ENCODE results near the gene KCNK4.
"Not testable (repeated sequence)": the region's sequence is repeated elsewhere in the genome, so short reads cannot be mapped to it uniquely, and the experiment has no call there.

KCNK4 gene
- 0 reads per million in 2 donors for total RNA-seq

- no peak for DNase-seq
These were observed at the start of gene KCNK4 for GRCh38 chr11:64291262-64291751. KCNK4 (plus strand) TSS chr11:64291302; CDS start chr11:64293019, 1,717 bp downstream.

GRCh38 chr11:64241491-64242374, 49.4 kb upstream of the KCNK4 start:
- peak; percentile 99 for DNase-seq

- no peak for DNase-seq
These were observed 47.8 kb upstream of the KCNK4 start for GRCh38 chr11:64243236-64243854.

DNA sequence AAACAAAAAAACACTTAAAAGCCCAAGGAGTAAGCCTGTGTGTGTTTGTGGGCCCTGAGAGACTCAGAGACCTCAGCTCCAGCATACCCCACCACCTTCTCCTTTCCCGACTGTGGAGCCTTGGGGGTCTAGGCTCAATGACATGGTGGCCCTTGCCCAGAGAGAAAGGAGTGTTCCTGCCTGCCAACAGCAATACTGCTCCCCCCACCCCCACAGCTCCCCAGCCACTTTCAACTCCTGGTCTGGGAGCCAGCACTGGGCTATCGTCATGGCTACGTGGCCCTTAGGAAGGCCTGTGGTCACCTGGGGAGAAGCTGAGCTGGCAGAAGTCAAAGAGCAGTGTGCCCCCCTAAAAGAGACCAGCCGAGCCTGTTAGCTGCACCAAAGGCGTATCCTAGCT, 47.0 kb upstream of the KCNK4 start:
- DNase-seq = no peak

DNA sequence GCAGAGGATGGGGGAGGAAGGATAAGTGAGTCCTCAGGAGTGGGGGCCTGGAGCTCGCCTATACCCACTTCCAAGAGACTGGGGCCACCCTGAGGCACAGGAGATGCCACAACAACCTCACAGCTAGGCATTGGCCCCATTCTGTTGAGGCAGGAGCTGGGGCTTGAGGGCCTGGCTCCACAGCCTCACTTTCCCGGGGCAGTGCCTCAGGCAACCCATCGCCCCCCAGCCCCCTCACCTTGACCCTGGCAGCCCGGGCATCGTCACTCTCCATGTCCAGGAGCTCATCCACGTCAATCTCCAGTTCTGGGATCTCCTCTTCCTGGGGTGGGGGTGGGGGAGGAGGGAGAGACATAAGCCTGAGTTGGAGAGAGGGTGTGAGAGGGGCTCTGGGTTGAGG, 46.1 kb upstream of the KCNK4 start:
- no peak for DNase-seq

DNA sequence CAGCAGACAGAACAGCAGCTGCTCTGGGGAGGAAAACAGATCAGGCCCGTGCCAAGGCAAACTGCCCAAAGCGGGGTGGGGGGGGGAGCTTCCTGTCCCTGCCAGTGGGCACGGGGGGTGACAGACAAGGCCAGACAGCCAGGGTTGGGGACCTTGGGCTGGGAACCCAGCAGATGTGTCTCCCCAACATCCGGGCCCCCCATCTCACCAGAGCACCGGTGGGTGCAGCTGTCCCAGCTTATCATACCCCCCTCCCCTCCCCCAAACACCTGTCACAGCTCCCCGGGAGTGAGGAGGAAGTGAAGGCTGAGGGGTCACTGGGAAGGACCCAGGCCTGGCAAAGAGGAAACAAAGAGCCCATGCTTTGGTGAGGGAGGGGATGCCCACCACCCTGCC, 45.7 kb upstream of the KCNK4 start:
- DNase-seq = peak; percentile 36

GRCh38 chr11:64245797-64246620, 45.1 kb upstream of the KCNK4 start:
- DNase-seq = peak; percentile 59

DNA sequence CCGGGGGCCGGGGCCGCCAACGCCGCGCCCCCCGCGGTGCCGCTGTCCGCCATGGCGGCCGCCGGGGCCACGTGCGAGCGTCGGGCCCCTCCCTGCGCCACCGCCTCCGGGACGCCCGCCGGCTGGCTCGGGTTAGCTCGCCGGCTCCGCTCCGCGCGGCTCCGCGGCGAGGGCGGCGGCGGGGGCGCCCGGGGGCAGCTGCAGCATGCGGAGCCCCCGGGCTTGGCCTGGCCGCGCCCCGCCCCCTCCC, 44.6 kb upstream of the KCNK4 start:
- not testable (repeated sequence) for DNase-seq

DNA sequence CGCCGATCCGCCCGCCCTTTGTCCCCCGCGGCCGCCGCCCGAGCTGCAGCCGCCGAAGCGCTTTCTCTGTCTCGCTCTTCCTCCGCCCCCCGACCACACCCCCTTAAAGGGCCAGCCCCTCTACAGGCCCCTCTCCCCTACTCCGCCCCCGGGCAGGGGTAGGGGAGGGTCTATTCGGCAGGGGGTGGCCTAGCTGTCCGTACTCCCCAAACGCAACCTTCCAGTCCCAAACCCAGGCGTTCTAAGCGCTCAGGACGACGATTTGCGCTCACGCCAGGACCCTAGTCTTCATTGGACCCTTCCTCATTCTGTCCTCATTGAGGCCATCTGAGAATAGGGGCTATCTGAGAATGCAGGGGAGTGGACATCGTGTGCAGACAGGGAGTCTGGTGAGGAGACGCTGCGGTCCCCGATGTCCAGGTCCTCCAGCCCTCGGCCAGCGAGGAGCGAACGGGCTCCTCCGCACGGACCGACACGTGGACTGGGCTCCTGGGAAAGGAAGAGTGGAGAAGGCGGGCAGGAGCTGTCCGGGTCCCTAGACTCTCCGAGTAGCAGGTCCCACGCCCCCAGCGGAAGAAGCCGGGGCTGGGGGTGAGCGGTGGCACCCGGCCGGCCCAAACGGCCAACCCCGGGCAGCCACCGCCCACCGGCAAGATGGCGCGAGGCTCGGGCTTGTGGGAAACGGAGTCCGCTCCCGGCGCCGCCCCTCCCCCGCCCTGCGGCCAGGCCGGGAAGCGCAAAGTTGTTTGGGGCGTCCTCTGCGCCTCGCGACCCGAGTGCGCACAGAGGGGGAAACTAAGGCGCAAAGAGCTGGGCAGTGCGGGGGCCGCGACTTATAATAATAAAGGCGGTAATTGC, 44.0 kb upstream of the KCNK4 start, which contains the start of gene PPP1R14B:
PPP1R14B (minus strand) TSS at position 73 of the 858 bp plus-strand sequence. CDS start 270 bp downstream, outside the sequence.
- peak; percentile 71 for DNase-seq

DNA sequence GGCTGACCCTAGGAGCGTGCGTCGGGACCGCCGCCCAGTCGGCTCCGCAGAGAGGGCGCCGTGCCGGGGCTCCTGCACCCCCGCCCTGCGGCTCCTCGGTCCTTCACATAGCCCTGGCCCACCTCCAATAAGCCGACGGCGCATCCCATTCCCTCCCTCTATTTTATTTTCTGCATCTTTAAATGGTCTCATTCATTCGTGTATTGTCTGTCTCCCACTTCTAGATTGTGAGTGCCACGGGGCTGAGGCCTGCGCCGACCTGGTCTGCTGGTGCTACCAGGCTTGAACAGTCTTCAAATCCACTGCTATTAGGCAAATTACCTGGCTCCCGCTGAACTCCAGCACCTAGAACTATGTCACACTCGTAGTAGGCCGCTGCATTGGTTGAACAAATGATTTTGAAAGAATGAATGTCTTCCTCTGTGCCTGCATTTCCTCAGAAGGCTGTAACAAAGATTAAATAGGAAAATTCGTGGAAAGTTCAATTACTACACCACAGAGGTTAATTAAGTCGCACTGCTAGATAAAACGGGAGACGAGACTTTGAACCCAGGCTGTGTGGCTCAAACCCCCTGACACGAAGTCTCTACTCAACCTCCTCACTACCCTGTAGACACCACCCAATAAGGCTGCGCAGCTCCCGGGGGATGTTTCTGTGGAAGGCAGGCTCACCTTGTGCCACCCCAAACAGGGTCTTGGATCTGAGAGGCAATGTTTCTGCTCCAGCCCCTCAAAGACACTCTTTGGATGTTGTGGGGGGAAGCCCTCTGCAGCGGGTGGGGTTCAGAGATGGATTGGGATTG, 43.2 kb upstream of the KCNK4 start:
- no peak for DNase-seq

DNA sequence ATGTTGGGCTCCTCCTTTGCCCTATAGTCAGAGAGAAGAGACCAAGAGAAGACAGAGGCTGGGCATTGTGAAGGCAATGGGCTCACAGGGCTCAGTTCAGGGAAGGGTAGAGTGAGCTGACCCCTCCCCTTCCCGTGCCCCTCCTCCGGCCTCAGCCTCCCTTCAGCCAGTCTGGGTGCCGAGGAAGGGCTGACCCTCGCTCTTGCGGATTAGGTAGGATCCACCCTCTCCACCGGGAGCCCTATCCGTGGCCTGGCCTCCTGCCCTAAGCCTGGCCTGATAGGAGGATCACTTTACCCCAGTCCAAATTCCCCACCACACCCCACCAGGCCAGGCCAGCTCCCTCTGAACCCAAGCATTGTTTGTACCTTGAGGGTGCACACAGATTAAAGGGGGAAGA, 42.5 kb upstream of the KCNK4 start:
- DNase-seq = no peak

DNA sequence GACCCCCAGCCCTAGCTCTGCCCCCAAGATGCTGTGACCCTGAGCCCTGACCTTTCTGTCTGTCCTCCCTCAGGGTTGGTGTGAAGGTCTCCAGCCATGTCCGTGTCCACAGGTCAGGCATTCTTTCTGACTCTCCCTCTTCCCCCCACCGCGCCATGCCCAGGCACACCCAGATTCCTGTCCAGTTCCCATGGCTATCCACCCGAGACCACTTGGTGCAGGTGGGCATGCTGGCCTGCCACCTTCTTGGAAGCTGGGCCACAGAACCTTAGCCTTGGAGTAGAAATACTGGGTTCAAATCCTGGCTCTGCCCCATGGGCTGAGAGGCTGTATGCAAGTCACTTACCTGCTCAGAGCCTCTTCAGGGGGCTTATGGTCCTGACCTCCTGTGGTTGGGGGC, 42.1 kb upstream of the KCNK4 start:
- DNase-seq = no peak

DNA sequence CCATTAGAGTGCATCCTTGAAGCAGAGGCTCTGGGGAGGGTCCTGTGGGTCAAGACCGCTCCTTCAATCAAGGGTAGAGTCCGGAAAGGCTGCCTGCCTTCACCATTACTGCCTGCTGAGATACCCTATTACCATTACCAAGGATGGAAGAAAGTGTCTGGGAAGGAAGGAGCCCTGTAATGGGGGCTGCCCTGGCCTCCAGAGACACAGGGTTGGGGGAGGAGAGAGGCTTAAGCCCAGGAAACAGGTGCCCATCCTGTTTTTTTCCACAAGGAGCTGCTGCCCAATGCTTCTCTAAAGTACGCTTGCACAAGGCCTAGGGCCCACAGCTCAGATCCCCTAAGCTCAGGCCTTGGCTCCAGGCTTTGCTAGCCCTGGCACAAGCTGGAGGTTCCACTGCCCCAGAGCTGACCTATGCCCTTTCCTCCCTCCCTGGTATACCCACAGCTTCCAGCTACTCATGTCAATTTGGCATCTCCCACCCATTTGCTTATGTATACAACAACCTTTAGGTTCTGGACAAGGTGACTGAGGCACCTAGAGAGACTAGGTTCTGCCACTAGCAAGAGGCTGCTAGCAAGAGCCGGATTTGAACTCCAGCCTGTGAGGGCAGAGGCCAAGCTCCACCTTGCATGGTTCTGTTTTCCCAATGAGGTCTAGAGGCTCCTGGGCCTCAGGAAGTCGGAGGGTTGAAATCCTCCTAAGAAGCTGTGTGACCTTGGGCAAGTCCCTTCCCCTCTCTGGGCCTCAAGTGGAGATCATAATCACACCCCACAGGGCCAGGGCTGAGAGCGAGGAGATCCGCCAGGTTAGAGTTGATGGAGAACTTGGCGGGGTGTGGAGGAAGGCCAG, 41.3 kb upstream of the KCNK4 start:
- no peak for DNase-seq

DNA sequence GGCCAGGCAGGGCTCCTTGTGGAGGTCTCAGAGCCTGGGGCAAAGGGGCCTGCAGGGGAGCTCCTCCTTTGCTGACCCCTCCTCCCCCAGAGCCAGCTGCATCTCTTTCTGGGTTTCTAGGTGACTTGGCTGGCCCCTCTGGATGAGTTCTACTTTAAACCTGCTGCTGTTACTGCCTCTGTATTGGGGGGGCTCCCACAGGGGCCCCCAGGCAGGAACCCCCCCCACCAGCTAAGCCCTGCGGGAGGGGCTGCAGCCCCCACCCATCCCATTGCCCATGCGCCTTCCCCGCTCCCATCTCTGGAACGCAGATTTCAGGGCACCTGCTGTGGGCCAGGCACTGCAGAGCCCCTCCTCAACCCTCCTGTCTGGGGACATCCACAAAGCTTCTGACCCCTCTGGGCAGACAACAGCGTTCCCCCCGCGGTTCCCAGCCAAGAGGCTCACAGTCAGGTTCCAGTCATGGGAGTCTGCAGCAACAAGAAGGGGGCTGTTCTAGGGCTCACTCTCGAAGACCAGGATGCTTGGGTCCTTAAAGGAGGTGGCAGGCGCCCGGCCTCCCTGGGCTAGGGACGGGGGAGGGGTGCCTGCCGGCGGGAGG, 40.6 kb upstream of the KCNK4 start:
- no peak for DNase-seq

GRCh38 chr11:64251016-64251752, 39.9 kb upstream of the KCNK4 start, which contains the start of gene PLCB3:
PLCB3 (plus strand) TSS chr11:64251530; CDS start chr11:64251650, 120 bp downstream.
- peak; percentile 70 for DNase-seq

- no peak for DNase-seq
These were observed 39.4 kb upstream of the KCNK4 start for GRCh38 chr11:64251753-64252002.

DNA sequence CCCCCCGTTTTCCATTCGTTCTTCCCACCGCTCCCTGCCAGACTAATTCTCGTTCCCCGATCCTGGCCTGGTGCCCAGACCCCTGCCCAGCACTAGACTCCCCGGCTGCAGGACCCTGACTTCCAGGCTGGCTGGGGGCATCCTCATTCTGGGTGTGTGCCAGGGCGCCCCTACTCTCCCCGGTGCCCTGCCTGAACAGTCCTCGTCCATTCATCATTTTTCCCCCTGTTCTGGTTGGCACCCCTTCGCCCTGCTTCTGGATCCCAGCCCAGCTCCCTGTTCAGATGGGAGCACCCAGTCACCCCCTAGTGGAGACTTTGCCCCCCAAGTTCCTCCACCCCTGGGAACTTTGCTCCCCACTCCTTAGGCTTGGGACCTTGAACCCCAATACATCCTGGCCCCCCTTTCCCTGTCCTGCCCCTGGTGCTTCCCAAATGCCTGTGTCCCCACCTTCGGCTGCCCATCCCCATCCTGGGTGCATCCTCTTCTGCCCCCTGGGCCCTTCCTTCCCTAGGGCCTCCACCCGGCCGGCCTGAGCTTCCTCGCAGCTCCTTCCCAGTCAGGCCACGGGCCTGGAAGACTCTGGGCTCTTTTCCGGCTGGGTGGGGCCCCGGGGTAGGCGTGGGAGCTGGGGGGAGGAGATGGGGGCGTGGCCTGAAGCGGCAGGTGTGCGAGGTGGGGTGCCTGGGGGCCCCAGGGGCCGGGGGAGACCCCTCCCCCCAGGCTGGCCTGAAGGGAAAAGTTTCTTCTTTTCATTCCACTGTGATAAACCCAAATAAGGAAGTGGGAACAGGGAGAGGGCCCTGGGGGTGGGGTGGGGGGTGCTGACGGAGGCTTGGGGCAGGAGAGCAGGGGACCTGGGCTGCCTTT, 38.9 kb upstream of the KCNK4 start:
- DNase-seq = no peak

DNA sequence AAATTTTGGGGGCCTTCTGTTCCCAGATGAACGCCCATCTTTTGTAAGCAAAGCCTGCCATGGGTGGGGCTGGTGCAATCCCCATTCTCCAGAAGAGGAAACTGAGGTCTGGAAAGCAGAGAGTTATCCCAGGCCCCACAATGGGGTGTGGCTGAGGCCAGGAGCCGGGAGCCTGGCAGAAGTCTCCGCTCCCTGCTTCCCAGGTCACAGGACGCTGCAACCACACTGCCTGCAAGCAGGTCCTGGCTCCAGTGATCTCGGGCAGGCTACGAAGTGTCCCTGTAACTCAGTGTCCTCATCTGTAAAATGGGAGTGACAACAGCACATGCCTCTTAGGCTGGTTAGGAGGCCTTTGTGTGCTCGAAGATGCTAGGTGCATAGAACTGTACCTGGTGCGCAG, 38.1 kb upstream of the KCNK4 start:
- no peak for DNase-seq
